Bone marrow (tissue), 2 donors: Measurements from ENCODE around the gene NHS.

Source experiments
- DNase-seq, 2 donors: peaks; one replicate each; lab custom pipeline; 2025; lab: John Stamatoyannopoulos, UW

The NHS gene

GRCh38 chrX:17374619-17375366, at the start of gene NHS:
TSS of gene NHS (plus strand) at chrX:17375200. CDS start at chrX:17375758, 558 bp downstream.
- no peak for DNase-seq

GRCh38 chrX:17328837-17329236, 46.2 kb upstream of the NHS start:
- DNase-seq = no peak

- no peak for DNase-seq
Measured at GRCh38 chrX:17336377-17336776, 38.6 kb upstream of the NHS start.

- no peak for DNase-seq
Measured at GRCh38 chrX:17355976-17356375, 19.0 kb upstream of the NHS start.

- DNase-seq = no peak
Measured at GRCh38 chrX:17359500-17359899, 15.5 kb upstream of the NHS start.

GRCh38 chrX:17361620-17362019, 13.4 kb upstream of the NHS start:
- DNase-seq = no peak

- DNase-seq = no peak
Measured at GRCh38 chrX:17368002-17368401, 7.0 kb upstream of the NHS start.

GRCh38 chrX:17369309-17369708, 5.7 kb upstream of the NHS start:
- DNase-seq = no peak

- DNase-seq = no peak
Measured at GRCh38 chrX:17370191-17370590, 4.8 kb upstream of the NHS start.

- no peak for DNase-seq
Measured at GRCh38 chrX:17372052-17372451, 2.9 kb upstream of the NHS start.

- DNase-seq = no peak
Measured at GRCh38 chrX:17373337-17373736, 1.7 kb upstream of the NHS start.

- no peak for DNase-seq
Measured at GRCh38 chrX:17375367-17375636, 302 bp downstream of the NHS start.

- no peak for DNase-seq
Measured at GRCh38 chrX:17375637-17376430, 834 bp downstream of the NHS start.

GRCh38 chrX:17376431-17377077, 1.6 kb downstream of the NHS start:
- no peak for DNase-seq

- no peak for DNase-seq
Measured at GRCh38 chrX:17377091-17377717, 2.2 kb downstream of the NHS start.

GRCh38 chrX:17377795-17378194, 2.8 kb downstream of the NHS start:
- DNase-seq = no peak

GRCh38 chrX:17380221-17380620, 5.2 kb downstream of the NHS start:
- DNase-seq = no peak

GRCh38 chrX:17390419-17390850, 15.4 kb downstream of the NHS start:
- no peak for DNase-seq

GRCh38 chrX:17395154-17395553, 20.2 kb downstream of the NHS start:
- DNase-seq = no peak

- no peak for DNase-seq
Measured at GRCh38 chrX:17397074-17397473, 22.1 kb downstream of the NHS start.

GRCh38 chrX:17403189-17403691, 28.2 kb downstream of the NHS start:
- DNase-seq = no peak

- no peak for DNase-seq
Measured at GRCh38 chrX:17403972-17404371, 29.0 kb downstream of the NHS start.
